Upper lobe of left lung (tissue), 4 donors: ENCODE data around the gene NFIL3.

Experiments used
- EP300 ChIP-seq, 4 donors: sonication (generic); formaldehyde crosslinking; IDR thresholded peaks; one replicate each; pipeline ENCODE4 v1.5.1; 2017; ENCODE audit warnings: antibody characterized with exemption in 4 of 4, control low read depth in 2 of 4
- POLR2A ChIP-seq, 4 donors: fragments of 450-650 bp; IDR thresholded peaks; one replicate each; pipeline ENCODE4 v1.5.1; 2016 to 2017; ENCODE audit warnings: antibody characterized with exemption in 4 of 4, mild to moderate bottlenecking in 2 of 4
- TF ChIP-seq, protein P1 (sequence below), 6 experiments: fragments of 450-650 bp in 4 of 6; fragments of 200-600 bp in 2 of 6; sonication (generic) in 2 of 6; IDR thresholded peaks; one replicate each; pipeline ENCODE4 v1.5.1; 2016 to 2019; ENCODE audit warnings: antibody characterized with exemption in 6 of 6

- TF ChIP-seq, protein P1, sequence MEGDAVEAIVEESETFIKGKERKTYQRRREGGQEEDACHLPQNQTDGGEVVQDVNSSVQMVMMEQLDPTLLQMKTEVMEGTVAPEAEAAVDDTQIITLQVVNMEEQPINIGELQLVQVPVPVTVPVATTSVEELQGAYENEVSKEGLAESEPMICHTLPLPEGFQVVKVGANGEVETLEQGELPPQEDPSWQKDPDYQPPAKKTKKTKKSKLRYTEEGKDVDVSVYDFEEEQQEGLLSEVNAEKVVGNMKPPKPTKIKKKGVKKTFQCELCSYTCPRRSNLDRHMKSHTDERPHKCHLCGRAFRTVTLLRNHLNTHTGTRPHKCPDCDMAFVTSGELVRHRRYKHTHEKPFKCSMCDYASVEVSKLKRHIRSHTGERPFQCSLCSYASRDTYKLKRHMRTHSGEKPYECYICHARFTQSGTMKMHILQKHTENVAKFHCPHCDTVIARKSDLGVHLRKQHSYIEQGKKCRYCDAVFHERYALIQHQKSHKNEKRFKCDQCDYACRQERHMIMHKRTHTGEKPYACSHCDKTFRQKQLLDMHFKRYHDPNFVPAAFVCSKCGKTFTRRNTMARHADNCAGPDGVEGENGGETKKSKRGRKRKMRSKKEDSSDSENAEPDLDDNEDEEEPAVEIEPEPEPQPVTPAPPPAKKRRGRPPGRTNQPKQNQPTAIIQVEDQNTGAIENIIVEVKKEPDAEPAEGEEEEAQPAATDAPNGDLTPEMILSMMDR (IDR thresholded peaks at IDR 0.05) = no peak
- TF ChIP-seq EP300 (IDR thresholded peaks at IDR 0.05) (no peak), POLR2A (IDR thresholded peaks at IDR 0.05) (no peak)
Measured at GRCh38 chr9:91383577-91383976, 40.1 kb downstream of the NFIL3 start.
